ENCODE data around the gene UPF1.

- no peak for TF ChIP-seq POLR2A (IDR thresholded peaks at IDR 0.05)
- TF ChIP-seq CTCF (IDR thresholded peaks at IDR 0.05): no peak
These were observed 42.3 kb upstream of the UPF1 start for GRCh38 chr19:18789422-18789869.

All from adrenal gland (tissue), 5 donors.